T-cell (primary cell): ENCODE measurements around the gene ADM. TPM values are rescaled to one million over a fixed set of nuclear protein-coding genes. Genes with fewer than 3 reads are reported as not detected.

ENCODE experiments used
- ATAC-seq, 4 experiments: fragments of 200-7000 bp in 3 of 4; fragments of 150-1000 bp in 1 of 4; cut with Tn5 transposase; replicated peaks in 1 of 4; 1 replicate in 3 of 4; 2 replicates in 1 of 4; pipeline ENCODE4 v1.10.0; 2021; ENCODE audit warnings: moderate library complexity in 3 of 4, mild to moderate bottlenecking in 2 of 4, moderate number of reproducible peaks in 1 of 4
- CTCF ChIA-PET, 2 donors: fragments of 300-600 bp; sonication (Branson Sonifier 250); formaldehyde crosslinking; loops; one replicate each; lab custom pipeline; 2022; ENCODE audit warnings: antibody characterized with exemption in 2 of 2; lab: Charles Lee
- POLR2A ChIA-PET, 2 donors: fragments of 300-600 bp; sonication (Branson Sonifier 250); formaldehyde crosslinking; loops; one replicate each; lab custom pipeline; 2022; ENCODE audit warnings: antibody characterized with exemption in 2 of 2; lab: Charles Lee
- DNase-seq, 35 experiments: peaks; one replicate each; pipeline versions ENCODE4 v3.0.0 to v3.0.0-alpha.2; 2013 to 2023
- H3K27ac ChIP-seq: one replicate; pipeline ENCODE4 v1.5.1; 2013; ENCODE audit warnings: low read length
- H3K27me3 ChIP-seq, 2 experiments: replicated peaks in 1 of 2; 1 replicate in 1 of 2; 2 replicates in 1 of 2; pipeline versions ENCODE4 v1.6.1 to v1.7.0; 2013; ENCODE audit warnings: low read length in 1 of 2, mixed read lengths in 1 of 2; ENCODE audit not compliant: control insufficient read depth in 2 of 2, insufficient read depth in 2 of 2; ENCODE audit errors: extremely low read depth in 1 of 2
- H3K36me3 ChIP-seq, 2 donors: 1 replicate in 1 of 2; 2 replicates in 1 of 2; pipeline versions ENCODE4 v1.6.1 to v1.7.0; 2013; ENCODE audit warnings: low read length in 1 of 2; ENCODE audit not compliant: control insufficient read depth in 2 of 2, insufficient read depth in 1 of 2; ENCODE audit errors: extremely low read depth in 1 of 2
- H3K4me1 ChIP-seq, 2 experiments: 1 replicate in 1 of 2; 2 replicates in 1 of 2; pipeline versions ENCODE4 v1.6.1 to v1.7.0; 2013; ENCODE audit warnings: low read length in 2 of 2, mixed read lengths in 1 of 2; ENCODE audit not compliant: insufficient read depth in 2 of 2, control insufficient read depth in 1 of 2; ENCODE audit errors: extremely low read depth in 1 of 2
- H3K4me3 ChIP-seq, 2 donors: 1 replicate in 1 of 2; 2 replicates in 1 of 2; pipeline versions ENCODE4 v1.5.1 to v1.7.0; 2013; ENCODE audit warnings: mild to moderate bottlenecking in 2 of 2, low read length in 1 of 2, moderate library complexity in 1 of 2; ENCODE audit not compliant: control insufficient read depth in 1 of 2; ENCODE audit errors: extremely low read depth in 1 of 2
- H3K9me3 ChIP-seq: 2 replicates; pipeline ENCODE4 v1.7.0; 2013
- H3K27ac Mint-ChIP-seq, 2 donors: one replicate each; pipeline ENCODE4 v1.8.0; 2020 to 2021; ENCODE audit warnings: mild to moderate bottlenecking in 2 of 2, mixed read lengths in 2 of 2
- H3K27me3 Mint-ChIP-seq, 2 donors: one replicate each; pipeline ENCODE4 v1.8.0; 2021 to 2022; ENCODE audit warnings: mixed read lengths in 2 of 2
- H3K36me3 Mint-ChIP-seq: one replicate; pipeline ENCODE4 v1.8.0; 2021; ENCODE audit warnings: mixed read lengths
- H3K4me1 Mint-ChIP-seq, 3 donors: one replicate each; pipeline ENCODE4 v1.8.0; 2020 to 2022; ENCODE audit warnings: mixed read lengths in 3 of 3, mild to moderate bottlenecking in 1 of 3
- H3K4me3 Mint-ChIP-seq, 3 donors: one replicate each; pipeline ENCODE4 v1.8.0; 2020 to 2022; ENCODE audit warnings: mild to moderate bottlenecking in 3 of 3, mixed read lengths in 3 of 3, moderate library complexity in 3 of 3
- H3K9me3 Mint-ChIP-seq, 3 donors: one replicate each; pipeline ENCODE4 v1.8.0; 2020 to 2022; ENCODE audit warnings: mixed read lengths in 3 of 3
- WGBS: methylation state at CpG from one replicate; pipeline ENCODE4 v1.1.5; 2013; ENCODE audit warnings: missing lambda C conversion rate; ENCODE audit not compliant: insufficient coverage; 5-methylcytosine and 5-hydroxymethylcytosine counted together
- total RNA-seq, 35 experiments: library from RNA in 6 of 35; stranded (reverse) in 6 of 35; fragments of 120-200 nt in 1 of 35; gene quantifications; one replicate each; pipeline versions ENCODE4 v1.2.1 to v1.2.4 and lab custom pipeline; 2013 to 2026

The ADM gene
- total RNA-seq, 5 donors from 2014 or later (not counting 1 experiment from before 2014, with no cell fraction given): 0.37 to 1.2 (median 0.64) TPM; not detected in 1

DNA sequence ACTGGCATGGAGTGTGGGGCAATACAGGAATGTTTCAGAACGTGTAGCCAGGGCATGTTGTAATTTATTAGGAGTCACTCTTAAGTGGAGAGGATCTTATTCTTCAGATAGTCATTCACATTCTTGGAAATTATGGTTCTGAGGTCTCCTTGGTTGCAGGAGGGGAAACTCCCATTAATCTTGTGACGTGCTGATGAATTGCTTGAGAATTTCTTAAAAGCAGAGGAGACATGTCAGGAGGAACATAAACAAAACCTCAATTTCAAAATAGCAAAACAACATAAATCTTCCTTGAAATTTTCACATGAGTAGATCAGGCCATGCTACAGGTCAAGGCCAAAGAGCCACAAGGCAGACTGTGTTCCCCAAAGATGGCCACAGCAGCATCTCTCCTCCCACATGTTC lies 50.4 kb downstream of the ADM start:
- no peaks in the 10 kb centered on the region for H3K36me3 Mint-ChIP-seq
- H3K27ac Mint-ChIP-seq: no peak overlapping the region
- ChIA-PET CTCF (no interaction called here), POLR2A (no interaction called here)
- no peaks in the 10 kb centered on the region for H3K9me3 Mint-ChIP-seq
- H3K4me1 ChIP-seq: no peaks in the 10 kb centered on the region
- H3K27me3 Mint-ChIP-seq: peaks cover 26 to 44% of the 10 kb centered on the region in 2 donors
- H3K4me1 Mint-ChIP-seq: no peaks in the 10 kb centered on the region
- no peaks in the 10 kb centered on the region for H3K9me3 ChIP-seq
- no peaks in the 10 kb centered on the region for H3K36me3 ChIP-seq
- ATAC-seq (no peak), DNase-seq (no peak)
- H3K4me3 Mint-ChIP-seq: no peak overlapping the region
- H3K27me3 ChIP-seq: peaks cover 0 to 6% of the 10 kb centered on the region in 2 experiments
- no peak overlapping the region for H3K27ac ChIP-seq
- no peak overlapping the region for H3K4me3 ChIP-seq
- no CpG with 5 or more reads among the region's 2 CpGs for WGBS

DNA sequence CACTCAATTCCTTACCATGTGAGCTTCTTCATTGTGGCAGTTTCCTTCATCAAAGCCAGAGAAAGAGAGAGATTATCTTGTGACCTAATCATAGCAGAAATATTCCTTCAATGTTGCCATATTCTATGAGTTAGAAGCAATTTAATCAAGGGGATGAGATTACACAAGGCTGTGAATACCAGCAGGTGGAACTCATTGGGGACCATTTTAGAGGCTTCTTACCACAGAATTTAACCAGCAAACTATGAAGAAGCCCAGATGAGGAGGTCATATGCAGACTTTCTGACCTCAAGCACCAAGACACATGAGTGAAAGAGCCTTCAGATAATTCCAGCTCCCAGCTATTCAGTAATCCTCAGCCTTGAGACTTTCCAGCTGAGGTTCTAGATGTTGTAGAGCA lies 51.3 kb downstream of the ADM start:
- no peaks in the 10 kb centered on the region for H3K4me1 Mint-ChIP-seq
- no peaks in the 10 kb centered on the region for H3K36me3 Mint-ChIP-seq
- no peak overlapping the region for H3K4me3 ChIP-seq
- H3K9me3 Mint-ChIP-seq: peaks cover 0 to 3% (median 0%) of the 10 kb centered on the region in 3 donors
- no peaks in the 10 kb centered on the region for H3K9me3 ChIP-seq
- POLR2A ChIA-PET: no interaction called here
- no peak overlapping the region for H3K4me3 Mint-ChIP-seq
- no peaks in the 10 kb centered on the region for H3K4me1 ChIP-seq
- H3K27me3 Mint-ChIP-seq: peaks cover 31 to 46% of the 10 kb centered on the region in 2 donors
- CTCF ChIA-PET: no interaction called here
- ATAC-seq (no peak), DNase-seq (no peak)
- H3K27ac ChIP-seq: no peak overlapping the region
- H3K27ac Mint-ChIP-seq: no peak overlapping the region
- no peaks in the 10 kb centered on the region for H3K36me3 ChIP-seq
- peaks cover 0 to 6% of the 10 kb centered on the region in 2 experiments for H3K27me3 ChIP-seq

Other genes starting within 250 kb of the ADM start
- gene SBF2, start 10.9 kb upstream of the ADM start, total RNA-seq: 10 to 100 TPM in 4 of 5 donors, 1 to 10 TPM in 1; 9.5 to 23.5 (median 13.0) TPM
- 10 to 100 TPM; 21.1 to 40.0 (median 26.0) TPM for gene AMPD3, start 150.2 kb downstream of the ADM start, total RNA-seq
- 10 to 100 TPM; 15.1 to 17.3 (median 15.3) TPM for gene RNF141, start 236.1 kb downstream of the ADM start, total RNA-seq